Omental fat pad (tissue), 4 donors: Measurements from ENCODE around the gene IL2RG. TPM values are rescaled to one million over a fixed set of nuclear protein-coding genes. Genes with fewer than 3 reads are reported as not detected.

Experiments used
- ATAC-seq: fragments of 150-250 bp; one replicate; pipeline ENCODE4 v1.9.1; 2016; ENCODE audit warnings: mild to moderate bottlenecking, moderate library complexity; ENCODE audit not compliant: low FRiP score
- DNase-seq: peaks from one replicate; pipeline ENCODE4 v3.0.0-alpha.2; 2019; ENCODE audit warnings: low spot score
- CTCF ChIP-seq, 3 donors: fragments of 450-650 bp; IDR thresholded peaks; one replicate each; pipeline ENCODE4 v1.5.1; 2016 to 2017; ENCODE audit warnings: antibody characterized with exemption in 3 of 3, mild to moderate bottlenecking in 3 of 3, moderate library complexity in 2 of 3
- total RNA-seq, 4 donors: library from RNA; depleted of rRNA; stranded (reverse); fragments of >200 nt; gene quantifications; one replicate each; pipeline ENCODE4 v1.1.0, GENCODE V29; 2016

Gene IL2RG
- total RNA-seq, 4 donors from 2014 or later: 8.3 to 30.9 (median 15.6) TPM

DNA sequence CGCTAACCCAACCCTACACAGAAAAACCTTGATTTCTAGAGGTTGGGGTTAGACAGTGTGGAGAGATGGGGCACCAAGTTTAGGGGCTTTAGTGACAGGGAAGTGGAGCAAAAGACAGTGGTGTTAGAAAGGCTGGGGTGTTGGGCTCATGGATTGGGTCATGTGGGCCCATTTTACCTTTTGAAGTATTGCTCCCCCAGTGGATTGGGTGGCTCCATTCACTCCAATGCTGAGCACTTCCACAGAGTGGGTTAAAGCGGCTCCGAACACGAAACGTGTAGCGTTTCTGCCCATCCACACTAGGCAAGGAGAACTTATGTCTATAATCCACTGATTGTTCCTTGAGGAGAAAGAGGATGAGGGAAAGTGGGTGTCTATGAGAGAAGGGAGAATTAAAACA, 2.3 kb downstream of the IL2RG start:
- no peak for ATAC-seq
- DNase-seq: no peak
- TF ChIP-seq CTCF (IDR thresholded peaks at IDR 0.05): no peak

DNA sequence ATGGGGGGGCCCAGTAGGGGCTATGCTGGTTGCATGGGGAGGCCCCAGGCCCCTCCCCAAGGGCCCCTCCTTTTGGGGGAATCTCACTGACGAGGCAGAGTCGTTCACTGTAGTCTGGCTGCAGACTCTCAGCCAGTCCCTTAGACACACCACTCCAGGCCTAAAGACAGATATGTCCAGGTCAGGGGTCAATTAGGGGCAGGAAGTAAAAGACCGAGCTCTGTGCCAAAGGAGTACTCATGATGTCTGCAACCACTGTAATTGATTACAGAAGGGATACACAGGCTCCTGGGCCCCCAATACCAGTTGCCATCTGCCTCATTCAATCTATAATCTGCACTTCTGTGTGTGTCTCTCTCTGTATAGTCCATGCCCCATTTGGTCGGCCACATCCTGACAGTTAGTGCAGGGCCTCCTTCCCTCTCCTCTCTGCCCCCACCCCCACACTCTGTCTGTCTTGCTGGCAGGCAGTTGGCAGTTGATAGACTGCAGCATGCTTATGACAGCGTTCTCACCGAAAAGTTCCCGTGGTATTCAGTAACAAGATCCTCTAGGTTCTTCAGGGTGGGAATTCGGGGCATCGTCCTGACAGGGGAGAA, 3.5 kb downstream of the IL2RG start:
- TF ChIP-seq CTCF (IDR thresholded peaks at IDR 0.05): no peak
- ATAC-seq (no peak), DNase-seq (no peak)

DNA sequence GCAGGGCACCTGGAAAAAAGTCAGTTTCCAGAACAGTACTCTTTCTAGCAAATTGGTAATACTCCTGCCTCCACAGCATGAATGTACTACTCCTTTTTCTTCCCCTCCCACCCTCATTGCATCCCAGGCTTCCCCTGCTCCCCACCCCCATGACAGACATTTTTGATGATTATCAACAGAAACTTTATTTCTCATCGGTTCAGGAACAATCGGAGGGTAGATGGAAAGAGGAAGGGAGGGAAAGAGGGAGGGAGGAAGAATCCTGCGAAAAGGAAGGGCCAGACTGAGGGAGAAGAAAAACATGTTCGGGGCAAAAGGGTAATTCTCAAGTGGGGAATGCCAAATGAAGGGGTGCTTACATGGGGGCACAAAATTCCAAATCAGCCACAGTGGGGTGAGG, 4.1 kb downstream of the IL2RG start:
- DNase-seq: no peak
- no peak for ATAC-seq
- no peak for TF ChIP-seq CTCF (IDR thresholded peaks at IDR 0.05)

DNA sequence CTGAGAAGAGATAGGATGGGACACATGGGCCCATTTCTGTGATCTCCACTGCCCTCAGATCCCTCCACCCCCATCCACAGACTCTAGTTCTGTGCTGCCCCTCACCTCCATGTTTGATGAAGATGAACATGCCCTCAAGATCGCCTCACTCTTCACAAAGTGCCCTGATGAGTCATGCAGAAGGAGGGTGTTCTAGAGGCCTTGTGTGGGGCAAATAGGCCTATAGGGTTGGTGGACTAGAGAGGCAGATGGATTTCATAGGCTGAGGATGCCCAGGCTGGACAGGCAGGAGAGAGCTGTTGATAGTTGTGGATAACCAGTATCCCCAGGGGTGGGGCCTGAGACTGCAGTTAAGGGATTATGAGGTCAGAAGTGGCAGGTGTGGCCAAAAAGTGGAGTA, 5.0 kb downstream of the IL2RG start, which contains the start of gene CXorf65:
Gene CXorf65 (minus strand): TSS at position 314 of the 400 bp plus-strand sequence. CDS start 184 bp downstream, at position 130.
- DNase-seq (no peak), ATAC-seq (no peak)
- no peak for TF ChIP-seq CTCF (IDR thresholded peaks at IDR 0.05)

DNA sequence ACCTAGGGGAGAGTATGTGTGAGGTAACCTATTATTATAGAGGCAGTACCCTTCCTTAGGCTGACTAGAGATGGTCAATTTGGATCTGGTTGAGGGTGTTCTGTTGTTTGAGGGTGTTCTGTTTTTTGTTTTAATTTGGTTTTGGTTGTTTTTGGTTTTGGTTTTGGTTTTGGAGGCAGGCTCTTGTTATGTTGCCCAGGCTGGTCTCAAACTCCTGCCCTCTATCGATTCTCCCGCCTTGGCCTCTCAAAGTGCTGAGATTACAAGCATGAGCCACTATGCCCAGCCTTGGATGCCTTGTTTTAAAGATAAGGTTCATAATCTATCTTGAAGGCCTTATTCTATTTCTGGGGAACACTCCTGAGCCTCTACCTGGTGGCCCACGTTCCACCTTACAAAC, 5.7 kb downstream of the IL2RG start:
- no peak for TF ChIP-seq CTCF (IDR thresholded peaks at IDR 0.05)
- ATAC-seq (no peak), DNase-seq (no peak)

DNA sequence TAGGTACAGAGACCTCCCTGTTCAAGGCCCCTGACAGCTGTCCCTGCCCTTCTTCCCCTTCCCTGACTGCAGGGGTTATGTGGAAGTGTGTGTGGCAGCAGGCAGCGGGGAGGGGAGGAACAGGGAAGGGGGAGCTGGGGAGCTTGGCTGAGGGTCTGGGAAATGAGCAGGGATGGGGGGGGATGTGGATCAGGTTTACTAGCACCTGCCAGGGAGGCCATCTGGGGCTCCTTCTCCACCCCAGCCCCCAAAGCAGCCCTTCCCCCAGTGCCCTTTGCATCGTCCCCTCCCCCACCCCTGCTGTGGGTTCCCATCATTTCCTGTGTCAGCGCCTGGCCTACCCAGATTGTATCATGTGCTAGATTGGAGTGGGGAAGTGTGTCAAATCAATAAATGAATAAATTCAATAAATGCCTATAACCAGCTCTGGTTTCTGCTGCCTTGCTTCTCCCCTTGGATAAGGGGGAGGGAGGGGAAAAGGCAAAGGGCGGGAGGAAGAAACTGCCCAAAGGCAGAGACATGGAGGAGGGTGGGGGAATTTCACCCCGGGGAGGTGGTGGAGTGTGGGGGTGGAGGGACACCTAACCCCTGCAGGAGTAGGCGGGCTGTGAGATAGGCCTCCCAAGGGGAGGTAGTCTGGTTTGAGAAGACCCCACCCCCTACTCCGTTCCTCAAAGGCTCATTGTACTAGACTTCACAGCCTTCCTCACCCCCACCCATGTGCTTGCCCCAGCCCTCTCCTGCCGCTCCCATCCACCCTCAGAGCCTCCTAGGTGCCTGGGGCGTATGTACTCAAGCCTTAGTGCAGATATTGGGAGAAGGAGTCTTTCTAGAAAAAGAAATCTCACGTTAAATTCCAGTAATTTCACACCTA, 8.0 kb downstream of the IL2RG start:
- DNase-seq (no peak), ATAC-seq (no peak)
- TF ChIP-seq CTCF (IDR thresholded peaks at IDR 0.05): no peak
